ENCODE data around the gene ABHD17C. TPM values are rescaled to one million over a fixed set of nuclear protein-coding genes. Genes with fewer than 3 reads are reported as not detected.

ABHD17C gene
- total RNA-seq, 1 experiment from 2014 or later: 42.2 TPM

GRCh38 chr15:80785335-80785734 lies 90.2 kb downstream of the ABHD17C start:
- no peak overlapping the region for H2AFZ ChIP-seq
- H3K4me3 ChIP-seq: no peak overlapping the region
- H3K79me2 ChIP-seq (ENCODE audit: low read depth): 0 out of 2 replicates have a peak, but pooled peaks cover 5% of the 10 kb centered on the region
- no peak overlapping the region for H3K4me2 ChIP-seq
- no peak for TF ChIP-seq CTCF (conservative IDR thresholded peaks at IDR 0.05)
- TF ChIP-seq EZH2 (IDR thresholded peaks at IDR 0.05; ENCODE audit: low read depth): no peak
- H3K27me3 ChIP-seq (ENCODE audit: insufficient read depth, low read depth): no peaks in the 10 kb centered on the region
- CTCF ChIA-PET: no interaction called here
- no peaks in the 10 kb centered on the region for H3F3A ChIP-seq (ENCODE audit: insufficient read depth, low read depth)
- BruUV-seq (replicated peaks): no TSS peak
- no peak overlapping the region for H3K27ac ChIP-seq
- H3K9me2 ChIP-seq (ENCODE audit: insufficient read depth): no peaks in the 10 kb centered on the region
- no peaks in the 10 kb centered on the region for H4K20me1 ChIP-seq (ENCODE audit: insufficient read depth)
- peaks cover 17% of the 10 kb centered on the region for H3K4me1 ChIP-seq (replicated peaks; ENCODE audit: insufficient read depth)
- intact Hi-C loops (cut with micrococcal nuclease; ENCODE audit: unreplicated experiment): no loop called here
- peaks cover 13% of the 10 kb centered on the region; the same call in 1 of the 2 replicates for H3K36me3 ChIP-seq (ENCODE audit: low read depth)
- POLR2A ChIA-PET (ENCODE audit: unreplicated experiment): interaction anchor here (0.6 to 0.8 kb wide), 3 partner anchors 189 to 330 kb away, joined by 3 to 19 read pairs (median 4); no protein-coding TSS in a partner anchor
- no peaks in the 10 kb centered on the region for H3K9me3 ChIP-seq (ENCODE audit: insufficient read depth, low read depth)
- no peak for DNase-seq

GRCh38 chr15:80785811-80786354 lies 90.8 kb downstream of the ABHD17C start:
- Histone ChIP-seq H3K4me3 (no peak overlapping the region), H3K27me3 (ENCODE audit: insufficient read depth, low read depth) (no peaks in the 10 kb centered on the region), H3F3A (ENCODE audit: insufficient read depth, low read depth) (no peaks in the 10 kb centered on the region), H2AFZ (no peak overlapping the region), H4K20me1 (ENCODE audit: insufficient read depth) (no peaks in the 10 kb centered on the region), H3K79me2 (ENCODE audit: low read depth) (0 out of 2 replicates have a peak, but pooled peaks cover 4% of the 10 kb centered on the region), H3K27ac (no peak overlapping the region), H3K9me3 (ENCODE audit: insufficient read depth, low read depth) (no peaks in the 10 kb centered on the region), H3K4me1 (replicated peaks; ENCODE audit: insufficient read depth) (peaks cover 11% of the 10 kb centered on the region; the same call in 1 of the 2 replicates), H3K9me2 (ENCODE audit: insufficient read depth) (no peaks in the 10 kb centered on the region), H3K36me3 (ENCODE audit: low read depth) (peaks cover 18% of the 10 kb centered on the region; the same call in 1 of the 2 replicates), H3K4me2 (no peak overlapping the region)
- CTCF ChIA-PET: no interaction called here
- no peak for DNase-seq
- no TSS peak for BruUV-seq (replicated peaks)
- TF ChIP-seq CTCF (conservative IDR thresholded peaks at IDR 0.05) (no peak), EZH2 (IDR thresholded peaks at IDR 0.05; ENCODE audit: low read depth) (no peak)
- intact Hi-C loops (cut with micrococcal nuclease; ENCODE audit: unreplicated experiment): no loop called here
- POLR2A ChIA-PET (ENCODE audit: unreplicated experiment): interaction anchor here (0.6 to 0.8 kb wide), 3 partner anchors 189 to 330 kb away, joined by 3 to 19 read pairs (median 4); no protein-coding TSS in a partner anchor

- no peak overlapping the region for H2AFZ ChIP-seq
- H3K36me3 ChIP-seq (ENCODE audit: low read depth): peaks cover 18% of the 10 kb centered on the region; the same call in 1 of the 2 replicates
- no peak for TF ChIP-seq CTCF (conservative IDR thresholded peaks at IDR 0.05)
- TF ChIP-seq EZH2 (IDR thresholded peaks at IDR 0.05; ENCODE audit: low read depth): no peak
- DNase-seq: no peak
- BruUV-seq (replicated peaks): no TSS peak
- no peaks in the 10 kb centered on the region for H3K9me3 ChIP-seq (ENCODE audit: insufficient read depth, low read depth)
- no peaks in the 10 kb centered on the region for H3K9me2 ChIP-seq (ENCODE audit: insufficient read depth)
- POLR2A ChIA-PET (ENCODE audit: unreplicated experiment): no interaction called here
- intact Hi-C loops (cut with micrococcal nuclease; ENCODE audit: unreplicated experiment): no loop called here
- H3F3A ChIP-seq (ENCODE audit: insufficient read depth, low read depth): no peaks in the 10 kb centered on the region
- H3K4me3 ChIP-seq: no peak overlapping the region
- H3K79me2 ChIP-seq (ENCODE audit: low read depth): no peaks in the 10 kb centered on the region
- CTCF ChIA-PET: no interaction called here
- no peaks in the 10 kb centered on the region for H4K20me1 ChIP-seq (ENCODE audit: insufficient read depth)
- no peak overlapping the region for H3K4me2 ChIP-seq
- peaks cover 6% of the 10 kb centered on the region; the same call in 1 of the 2 replicates for H3K4me1 ChIP-seq (replicated peaks; ENCODE audit: insufficient read depth)
- H3K27ac ChIP-seq: no peak overlapping the region
- H3K27me3 ChIP-seq (ENCODE audit: insufficient read depth, low read depth): no peaks in the 10 kb centered on the region
Observed at GRCh38 chr15:80787316-80787715, 92.2 kb downstream of the ABHD17C start.

Measured in PC-9 (cell line).